GM19240 (cell line): Measurements from ENCODE around the gene MGA.
"Not testable (repeated sequence)": the region's sequence is repeated elsewhere in the genome, so short reads cannot be mapped to it uniquely, and the experiment has no call there.

Source experiments
- DNase-seq: peaks from one replicate; pipeline ENCODE4 v3.0.0; 2011; ENCODE audit warnings: low spot score; ENCODE audit not compliant: insufficient read length

The MGA gene

GRCh38 chr15:41714291-41714690 lies 54.1 kb downstream of the MGA start:
- DNase-seq: no peak

- no peak for DNase-seq
Measured at GRCh38 chr15:41716864-41717263, 56.7 kb downstream of the MGA start.

DNA sequence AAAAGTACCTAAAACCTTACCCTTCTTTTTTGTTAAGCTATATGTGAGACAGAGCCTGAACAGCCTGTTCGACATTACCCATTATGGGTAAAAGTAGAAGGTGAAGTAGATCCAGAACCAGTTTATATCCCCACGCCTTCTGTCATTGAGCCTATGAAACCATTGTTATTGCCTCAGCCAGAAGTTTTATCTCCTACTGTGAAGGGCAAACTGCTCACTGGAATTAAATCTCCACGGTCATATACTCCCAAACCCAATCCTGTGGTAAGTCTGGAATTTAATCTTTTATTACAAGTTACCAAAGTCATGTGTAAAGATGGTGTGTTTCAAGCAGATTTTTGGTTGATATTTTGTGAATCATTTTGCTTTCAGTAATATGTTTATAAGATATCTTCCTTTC lies 66.9 kb downstream of the MGA start:
- no peak for DNase-seq

- DNase-seq: not testable (repeated sequence)
Measured at GRCh38 chr15:41728061-41728460, 67.9 kb downstream of the MGA start.

DNA sequence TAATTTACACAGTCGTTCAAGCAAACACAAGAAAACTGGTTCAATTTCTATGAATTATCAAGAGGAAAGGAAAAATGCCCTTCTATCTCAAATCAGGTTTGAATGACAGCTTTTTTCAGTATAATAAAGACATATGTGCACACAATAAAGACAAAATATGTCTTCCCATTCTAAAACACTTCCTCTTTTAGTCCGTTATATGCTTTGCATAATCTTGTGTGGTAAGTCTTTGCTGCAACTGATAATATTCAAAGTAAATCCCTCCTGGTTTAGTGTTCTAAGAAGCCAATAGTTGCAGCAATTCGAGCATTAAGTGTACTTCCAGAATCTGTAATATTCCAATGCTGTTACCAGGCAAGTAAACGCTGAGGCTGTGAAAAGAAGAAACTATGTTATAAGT lies 70.3 kb downstream of the MGA start:
- no peak for DNase-seq

- no peak for DNase-seq
Measured at GRCh38 chr15:41732483-41732882, 72.3 kb downstream of the MGA start.

GRCh38 chr15:41734079-41734478 lies 73.9 kb downstream of the MGA start:
- DNase-seq: no peak

- no peak for DNase-seq
Measured at GRCh38 chr15:41735046-41735445, 74.8 kb downstream of the MGA start.

- not testable (repeated sequence) for DNase-seq
Measured at GRCh38 chr15:41735492-41735891, 75.3 kb downstream of the MGA start.

GRCh38 chr15:41746802-41747201 lies 86.6 kb downstream of the MGA start:
- no peak for DNase-seq

DNA sequence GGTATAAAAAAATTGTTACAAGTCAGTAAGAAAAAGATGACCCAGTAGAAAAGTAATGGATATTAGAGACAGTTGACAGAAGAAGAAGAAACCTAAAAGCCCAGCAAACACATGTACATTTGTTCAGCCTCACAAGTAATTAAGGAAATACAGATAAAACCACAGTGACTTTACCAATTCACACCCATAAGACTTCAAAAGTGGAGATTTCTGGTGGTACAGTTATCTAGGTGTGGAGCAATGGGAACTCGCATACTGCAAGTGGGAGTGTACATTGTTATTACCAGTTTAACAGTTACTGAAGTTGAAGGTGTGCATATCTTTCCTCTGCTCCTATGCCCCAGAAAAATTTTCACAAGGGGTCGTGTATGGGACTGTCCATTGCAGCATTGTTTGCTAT lies 96.0 kb downstream of the MGA start:
- DNase-seq: no peak

- DNase-seq: no peak
Measured at GRCh38 chr15:41772720-41773331, 112.6 kb downstream of the MGA start.

DNA sequence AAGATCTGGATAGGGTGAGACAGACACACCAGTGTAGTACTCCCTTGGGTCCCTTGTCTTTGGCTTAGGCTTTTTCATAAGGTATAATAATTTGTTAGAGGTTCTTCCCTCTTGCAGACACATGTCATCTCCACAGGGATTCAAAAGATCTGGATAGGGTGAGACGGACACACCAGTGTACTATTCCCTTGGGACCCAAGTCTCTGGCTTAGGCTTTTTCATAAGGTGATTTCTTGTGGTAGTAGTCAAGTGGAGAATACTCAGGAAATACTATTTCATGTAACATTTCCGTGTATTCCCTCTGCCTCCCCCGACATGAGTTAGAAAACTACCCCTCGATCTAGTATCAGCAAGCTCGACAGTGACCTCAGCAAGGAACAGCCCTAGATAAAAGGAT lies 113.1 kb downstream of the MGA start:
- DNase-seq: no peak

GRCh38 chr15:41773729-41774061 lies 113.5 kb downstream of the MGA start:
- no peak for DNase-seq

DNA sequence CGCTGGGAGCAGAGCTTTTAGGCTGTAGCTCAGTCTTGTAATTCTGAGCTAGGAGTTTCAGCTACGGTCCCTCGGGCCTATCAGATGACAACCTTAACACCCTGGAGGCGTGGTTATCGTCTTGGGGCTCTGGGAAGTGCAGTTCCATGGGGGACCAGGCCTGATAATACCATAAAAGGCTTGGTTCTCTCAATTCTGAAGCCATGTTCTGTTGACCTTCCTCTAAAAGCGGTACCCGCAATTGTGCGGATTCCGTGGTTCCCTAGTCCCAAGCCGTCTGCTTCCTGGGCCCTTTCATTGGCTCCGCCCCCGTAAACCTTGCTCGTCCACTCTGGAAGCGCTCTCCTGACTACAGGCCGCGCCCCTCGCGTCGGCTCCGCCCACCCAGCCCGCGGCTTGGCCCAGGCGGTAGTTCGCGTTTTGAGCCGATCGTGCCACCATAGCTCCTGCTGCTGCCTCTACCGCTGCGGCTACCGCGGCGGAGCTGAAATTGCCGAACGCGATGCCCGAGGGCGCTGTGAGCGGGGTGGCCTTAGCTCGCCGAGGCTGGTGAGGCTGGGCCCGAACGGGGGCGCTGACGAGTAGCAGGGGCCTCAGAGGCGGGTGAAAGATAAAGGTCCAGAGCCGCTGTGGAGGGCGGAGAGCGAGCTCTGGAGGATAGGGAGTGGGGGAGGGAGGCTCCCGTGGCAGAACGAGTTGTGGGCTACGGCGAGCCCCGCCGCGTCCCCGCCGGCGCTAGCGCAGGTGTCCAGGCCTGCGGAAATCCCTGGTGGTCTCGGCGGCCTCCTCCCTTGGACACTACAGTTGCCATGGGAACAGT lies 114.1 kb downstream of the MGA start, which contains the start of gene MAPKBP1:
Gene MAPKBP1 (plus strand): TSS at position 423 of the 820 bp plus-strand sequence. CDS start 792 bp downstream, outside the sequence.
- peak; percentile 87 for DNase-seq

- DNase-seq: no peak
Measured at GRCh38 chr15:41774882-41775417, 114.7 kb downstream of the MGA start.

DNA sequence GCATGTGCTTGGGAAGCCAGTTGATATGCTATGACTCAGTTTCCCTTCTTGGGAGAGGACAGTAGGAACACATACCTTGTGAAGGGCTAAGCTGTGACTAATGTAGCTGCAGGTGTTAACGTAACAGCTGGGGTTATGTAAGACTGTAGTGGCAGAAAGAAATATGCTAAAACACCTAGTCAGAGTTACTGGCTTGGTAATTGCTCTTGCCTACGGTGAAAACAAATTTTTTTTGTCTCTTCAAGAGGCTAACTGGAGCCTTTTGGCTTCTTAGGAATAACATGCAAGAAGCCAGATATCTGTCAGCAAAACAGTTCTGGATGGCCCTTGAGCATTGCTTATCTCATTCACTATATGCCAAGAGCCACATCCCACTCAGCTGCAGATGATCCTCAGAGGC lies 115.4 kb downstream of the MGA start:
- DNase-seq: no peak

DNA sequence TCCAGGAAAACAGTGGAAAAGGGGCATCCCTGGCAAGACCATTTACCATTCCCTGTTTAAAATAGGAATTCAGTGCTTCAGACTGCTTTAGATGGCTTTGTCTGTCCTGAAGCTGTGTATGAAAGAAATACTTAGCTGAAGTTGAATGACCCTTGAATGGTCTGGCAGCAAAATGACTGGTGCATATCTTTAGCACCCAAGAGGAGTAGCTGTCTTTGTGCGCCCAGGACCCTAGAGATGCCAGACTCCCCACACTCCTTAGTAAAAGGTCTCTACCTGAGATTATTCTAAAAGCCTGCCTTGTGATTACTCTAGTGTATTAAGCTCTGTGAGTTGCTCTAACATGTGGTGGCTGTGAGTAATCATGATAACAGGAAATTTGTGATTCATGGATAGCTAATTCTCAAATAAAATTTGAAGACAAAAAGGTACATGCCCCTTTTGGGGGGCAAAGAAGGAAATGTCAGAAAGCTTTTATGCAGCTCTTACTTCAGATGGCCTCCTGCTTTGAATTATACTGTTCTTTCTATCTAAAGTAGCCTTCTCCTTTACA lies 117.3 kb downstream of the MGA start:
- DNase-seq: no peak

- no peak for DNase-seq
Measured at GRCh38 chr15:41778521-41778920, 118.3 kb downstream of the MGA start.

GRCh38 chr15:41779662-41780157 lies 119.5 kb downstream of the MGA start:
- DNase-seq: no peak

DNA sequence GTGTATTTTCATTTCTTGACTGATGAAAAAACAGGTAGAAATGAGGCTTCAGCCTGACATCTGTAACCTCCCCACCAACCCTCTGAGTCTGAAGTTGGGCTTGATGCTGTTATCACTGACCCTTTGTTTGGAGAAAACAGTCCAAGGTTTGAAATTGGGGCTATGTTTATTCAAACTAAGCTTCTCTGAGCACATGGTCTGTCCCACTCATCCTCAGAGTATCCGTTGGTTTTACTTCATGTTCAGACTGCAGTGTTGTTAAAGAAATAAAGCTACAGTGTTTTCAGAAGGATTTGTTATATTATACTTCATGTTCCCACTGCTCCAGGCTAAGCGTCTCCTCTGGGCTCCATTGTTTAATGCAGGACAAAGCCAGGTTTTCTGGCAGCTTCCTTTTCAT lies 120.1 kb downstream of the MGA start:
- DNase-seq: no peak

GRCh38 chr15:41780727-41781126 lies 120.5 kb downstream of the MGA start:
- DNase-seq: no peak
